ENCODE measurements around the gene IFNL2.
"Not testable (repeated sequence)": the region's sequence is repeated elsewhere in the genome, so short reads cannot be mapped to it uniquely, and the experiment has no call there.

DNA sequence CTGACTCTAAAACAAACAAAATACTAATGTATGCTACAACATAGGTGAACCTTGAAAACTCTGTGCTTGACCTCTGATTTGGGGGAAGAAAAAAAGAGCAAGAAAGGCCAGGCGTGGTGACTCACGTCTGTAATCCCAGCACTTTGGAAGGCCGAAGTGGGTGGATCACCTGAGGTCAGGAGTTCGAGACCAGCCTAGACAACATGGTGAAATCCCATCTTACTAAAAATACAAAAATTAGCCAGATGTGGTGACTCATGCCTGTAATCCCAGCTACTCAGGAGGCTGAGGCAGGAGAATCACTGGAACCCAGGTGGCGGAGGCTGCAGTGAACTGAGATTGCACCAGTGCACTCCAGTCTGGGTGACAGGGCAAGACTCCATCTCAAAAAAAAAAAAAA is 5.7 kb downstream of the IFNL2 start:
- TF ChIP-seq, protein P1, sequence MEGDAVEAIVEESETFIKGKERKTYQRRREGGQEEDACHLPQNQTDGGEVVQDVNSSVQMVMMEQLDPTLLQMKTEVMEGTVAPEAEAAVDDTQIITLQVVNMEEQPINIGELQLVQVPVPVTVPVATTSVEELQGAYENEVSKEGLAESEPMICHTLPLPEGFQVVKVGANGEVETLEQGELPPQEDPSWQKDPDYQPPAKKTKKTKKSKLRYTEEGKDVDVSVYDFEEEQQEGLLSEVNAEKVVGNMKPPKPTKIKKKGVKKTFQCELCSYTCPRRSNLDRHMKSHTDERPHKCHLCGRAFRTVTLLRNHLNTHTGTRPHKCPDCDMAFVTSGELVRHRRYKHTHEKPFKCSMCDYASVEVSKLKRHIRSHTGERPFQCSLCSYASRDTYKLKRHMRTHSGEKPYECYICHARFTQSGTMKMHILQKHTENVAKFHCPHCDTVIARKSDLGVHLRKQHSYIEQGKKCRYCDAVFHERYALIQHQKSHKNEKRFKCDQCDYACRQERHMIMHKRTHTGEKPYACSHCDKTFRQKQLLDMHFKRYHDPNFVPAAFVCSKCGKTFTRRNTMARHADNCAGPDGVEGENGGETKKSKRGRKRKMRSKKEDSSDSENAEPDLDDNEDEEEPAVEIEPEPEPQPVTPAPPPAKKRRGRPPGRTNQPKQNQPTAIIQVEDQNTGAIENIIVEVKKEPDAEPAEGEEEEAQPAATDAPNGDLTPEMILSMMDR (IDR thresholded peaks at IDR 0.05), result not testable (repeated sequence)
- not testable (repeated sequence) for TF ChIP-seq EP300 (IDR thresholded peaks at IDR 0.05)

Measured in tibial nerve (tissue), 4 donors.